Smooth muscle cell of the brain vasculature (primary cell): ENCODE measurements around the gene C10orf120.

ENCODE experiments used
- DNase-seq: peaks from one replicate; pipeline ENCODE4 v3.0.0-alpha.2; 2012; ENCODE audit warnings: low read depth, low spot score

The C10orf120 gene

GRCh38 chr10:122660696-122661095 is 39.0 kb downstream of the C10orf120 start:
- DNase-seq = no peak

DNA sequence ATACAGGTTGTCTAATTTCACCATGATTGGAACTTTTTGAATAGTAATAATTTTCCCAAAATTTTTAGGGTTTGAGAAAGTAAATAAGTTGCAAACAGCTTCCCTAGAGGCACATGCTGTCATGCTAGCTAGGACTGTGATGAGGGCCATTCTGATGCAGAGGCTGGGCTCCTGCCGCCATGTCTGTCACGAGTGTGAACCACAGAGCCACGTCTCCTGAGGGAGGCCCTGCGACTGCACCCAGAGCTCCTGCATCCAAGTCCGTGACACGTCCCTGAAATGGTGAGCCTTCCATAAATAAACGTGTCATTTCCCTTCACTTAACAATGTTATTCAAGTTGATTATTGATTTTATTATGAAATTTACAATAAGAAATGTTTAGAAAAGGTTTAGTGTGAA is 40.0 kb downstream of the C10orf120 start:
- DNase-seq = no peak

GRCh38 chr10:122659126-122659525 is 40.5 kb downstream of the C10orf120 start:
- no peak for DNase-seq

DNA sequence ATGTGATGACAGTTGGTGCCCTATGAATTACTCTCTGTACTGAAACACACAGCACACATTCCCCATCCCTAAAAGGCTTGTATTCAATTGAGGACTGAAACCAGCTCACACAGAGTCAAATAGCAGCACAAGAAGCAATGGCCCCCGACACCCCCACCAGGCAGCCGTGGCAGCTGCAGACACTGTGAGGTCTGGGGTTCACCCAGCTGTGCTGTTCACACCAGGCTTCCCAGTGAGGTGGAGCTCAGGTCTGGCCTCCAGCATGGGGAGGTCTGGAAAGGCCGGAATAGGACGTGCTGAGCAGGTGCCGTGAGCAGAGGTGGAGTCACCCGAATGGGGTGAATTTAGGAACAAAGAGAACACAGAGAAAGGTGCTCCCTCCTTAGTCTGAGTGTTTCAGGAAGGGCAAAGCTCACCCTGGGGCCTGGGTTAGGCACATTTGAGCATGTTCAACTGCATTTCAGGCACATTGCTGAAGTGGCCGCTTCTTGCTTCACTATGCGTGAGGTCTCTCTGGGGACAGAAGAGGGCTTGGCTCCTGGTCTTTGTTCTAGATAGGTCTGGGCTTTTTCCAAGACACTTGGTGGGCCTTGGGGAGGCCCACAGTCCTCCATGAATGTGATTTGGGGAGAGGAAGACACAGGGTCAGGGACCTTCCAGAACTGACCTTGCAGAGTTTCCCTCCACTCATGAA is 41.1 kb downstream of the C10orf120 start:
- DNase-seq = no peak

- DNase-seq = no peak
These were observed 41.9 kb downstream of the C10orf120 start for GRCh38 chr10:122657729-122658128.

DNA sequence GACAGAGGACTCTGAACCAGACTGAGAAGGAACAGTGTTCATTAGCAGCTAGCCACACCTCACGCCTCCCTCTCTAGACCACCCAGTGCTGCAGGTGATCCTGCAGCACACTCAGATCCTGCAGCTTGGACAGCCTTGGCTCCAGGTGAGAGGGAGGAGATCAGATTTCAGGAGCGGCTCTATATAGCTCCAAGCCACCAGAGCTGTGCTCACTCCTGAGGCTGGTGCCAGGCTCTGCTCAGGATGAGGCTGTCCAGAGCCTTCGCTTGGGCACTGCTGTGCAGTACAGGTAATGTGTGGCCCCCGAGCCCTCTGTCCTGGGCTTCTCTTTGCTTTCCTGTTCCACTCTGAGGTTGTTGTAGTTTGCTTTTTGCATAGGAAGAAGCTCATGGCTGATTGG is 42.4 kb downstream of the C10orf120 start:
- no peak for DNase-seq

DNA sequence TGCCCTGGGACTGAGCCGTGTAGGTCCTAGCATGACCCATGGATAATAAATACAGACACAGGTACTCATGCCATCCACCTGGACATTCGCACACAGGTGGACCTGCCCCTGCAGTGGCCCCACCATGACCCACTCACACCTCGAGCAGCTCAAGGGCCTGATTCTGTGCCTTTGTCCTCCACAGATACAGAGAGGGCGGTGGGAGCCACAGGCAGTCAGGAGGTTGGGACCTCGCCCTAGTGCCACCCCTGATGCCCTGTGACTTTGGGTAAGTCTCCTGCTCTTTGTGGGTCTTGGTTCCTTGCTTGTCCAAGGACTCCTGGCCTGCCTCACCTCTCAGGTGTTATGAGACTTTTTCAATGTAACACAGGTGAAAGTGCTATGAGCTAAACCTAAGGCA is 42.9 kb downstream of the C10orf120 start:
- DNase-seq = no peak

- DNase-seq = no peak
These were observed 43.3 kb downstream of the C10orf120 start for GRCh38 chr10:122656308-122656705.

- no peak for DNase-seq
These were observed 43.9 kb downstream of the C10orf120 start for GRCh38 chr10:122655524-122656307.

DNA sequence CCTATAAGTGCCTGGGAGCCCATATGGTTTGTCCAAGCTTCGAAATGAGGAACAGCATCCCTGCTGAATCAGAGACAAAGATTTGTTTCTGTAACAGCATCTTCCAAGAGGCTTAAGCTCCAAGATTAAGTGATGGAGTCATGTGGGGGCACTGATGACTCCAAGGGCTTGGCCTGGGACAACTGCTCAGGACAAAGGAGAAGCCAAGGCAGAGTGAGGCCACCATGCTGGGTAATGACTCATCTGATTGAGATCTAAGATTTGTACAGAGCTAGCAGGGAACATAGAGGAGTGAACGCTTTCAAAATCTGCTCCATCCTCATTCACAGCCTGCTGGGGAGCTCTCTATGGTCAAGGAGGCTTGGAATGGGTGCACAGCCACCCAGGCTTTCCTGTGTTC is 49.3 kb downstream of the C10orf120 start:
- DNase-seq = no peak

DNA sequence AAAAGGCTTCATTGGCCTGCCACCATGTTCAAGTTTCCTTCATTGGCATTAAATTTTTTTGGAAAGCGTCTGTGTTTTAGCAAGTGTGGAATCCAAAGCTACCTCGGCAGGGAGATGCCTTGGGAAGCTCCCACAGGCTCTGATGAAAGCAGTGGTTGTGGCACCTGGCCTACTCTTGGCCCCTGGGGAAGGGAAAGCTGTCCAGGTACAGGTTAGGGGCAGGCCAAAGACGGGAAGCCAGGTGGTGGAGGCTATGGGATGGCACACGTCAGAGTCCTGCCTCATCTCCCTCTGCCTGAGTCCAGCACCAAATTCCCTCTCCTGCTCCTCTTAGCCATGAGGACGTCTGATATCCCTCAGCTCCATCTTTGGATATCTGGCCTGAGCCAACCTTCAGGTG is 49.7 kb downstream of the C10orf120 start:
- DNase-seq = no peak

- peak; percentile 15 for DNase-seq
These were observed 50.8 kb downstream of the C10orf120 start for GRCh38 chr10:122648599-122649428.
